K562 (cell line): ENCODE measurements around the gene CHST15. TPM values are rescaled to one million over a fixed set of nuclear protein-coding genes. Genes with fewer than 3 reads are reported as not detected.

ENCODE experiments used
- polyA plus RNA-seq, 8 experiments: library from polyadenylated mRNA; depleted of rRNA in 4 of 8; stranded (reverse) in 5 of 8; unstranded in 3 of 8; fragments of >200 nt; fragmentation: Nextera tagmentation in 2 of 8; fragmentation: Illumina TruSeq in 1 of 8; extraction: Ambion mirVana in 2 of 8; extraction: Trizol in 1 of 8; gene quantifications; 2 replicates each; pipeline versions ENCODE4 v1.2.1 to v1.2.3, GENCODE V29; 2011 to 2014; ENCODE audit warnings: inconsistent platforms in 1 of 8, missing spikeins in 1 of 8
- total RNA-seq, 7 experiments: library from RNA; depleted of rRNA in 6 of 7; stranded (reverse); fragments of >200 nt in 6 of 7; fragmentation: Illumina TruSeq in 2 of 7; extraction: Trizol in 2 of 7; gene quantifications; 2 replicates each; pipeline versions ENCODE4 v1.2.1 to v1.2.3, GENCODE V29; 2011 to 2021; ENCODE audit warnings: low replicate concordance in 1 of 7
- TF ChIP-seq, protein P1 (sequence below): fragments of 200-600 bp; sonication (generic); IDR thresholded peaks from one replicate; pipeline ENCODE4 v1.6.1; 2012; ENCODE audit warnings: mild to moderate bottlenecking, low read depth, low read length, inconsistent platforms

The CHST15 gene
- total and polyA plus RNA-seq, 9 of the 15 experiments (the other 6 are each of a cell fraction or from before 2014, with no cell fraction given) = 0.04 to 0.16 (median 0.08) TPM

DNA sequence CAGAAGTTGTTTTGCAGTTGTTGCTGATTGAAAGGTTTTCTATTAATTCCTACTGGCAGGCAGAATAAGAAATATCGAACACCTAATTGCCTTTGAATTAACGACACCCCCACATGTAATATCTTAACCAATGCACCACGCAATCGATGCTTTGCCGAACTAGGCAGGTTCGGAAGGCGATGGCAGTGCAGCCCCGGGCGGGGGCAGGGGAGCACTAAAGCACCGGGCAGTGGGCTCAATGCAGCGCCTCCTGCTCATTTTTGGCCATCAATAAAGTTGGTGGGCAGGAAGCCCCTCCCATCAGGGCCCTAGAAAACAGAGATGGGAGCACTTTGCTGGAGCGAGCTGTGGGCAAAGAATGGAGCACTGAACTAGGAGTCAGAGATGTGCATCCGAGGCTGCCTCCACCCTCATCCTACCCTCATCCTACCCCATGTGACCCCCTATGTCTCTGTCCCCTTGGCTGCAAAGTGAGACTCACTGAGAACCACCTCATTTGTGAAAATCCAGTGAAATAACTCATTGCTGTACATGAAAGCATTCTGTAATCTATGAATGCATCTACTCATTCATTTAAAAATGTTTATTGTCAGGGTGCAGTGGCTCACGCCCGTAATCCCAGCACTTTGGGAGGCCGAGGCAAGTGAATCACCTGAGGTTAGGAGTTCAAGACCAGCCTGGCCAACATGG, 19.6 kb upstream of the CHST15 start (continued):
- TF ChIP-seq, protein P1, sequence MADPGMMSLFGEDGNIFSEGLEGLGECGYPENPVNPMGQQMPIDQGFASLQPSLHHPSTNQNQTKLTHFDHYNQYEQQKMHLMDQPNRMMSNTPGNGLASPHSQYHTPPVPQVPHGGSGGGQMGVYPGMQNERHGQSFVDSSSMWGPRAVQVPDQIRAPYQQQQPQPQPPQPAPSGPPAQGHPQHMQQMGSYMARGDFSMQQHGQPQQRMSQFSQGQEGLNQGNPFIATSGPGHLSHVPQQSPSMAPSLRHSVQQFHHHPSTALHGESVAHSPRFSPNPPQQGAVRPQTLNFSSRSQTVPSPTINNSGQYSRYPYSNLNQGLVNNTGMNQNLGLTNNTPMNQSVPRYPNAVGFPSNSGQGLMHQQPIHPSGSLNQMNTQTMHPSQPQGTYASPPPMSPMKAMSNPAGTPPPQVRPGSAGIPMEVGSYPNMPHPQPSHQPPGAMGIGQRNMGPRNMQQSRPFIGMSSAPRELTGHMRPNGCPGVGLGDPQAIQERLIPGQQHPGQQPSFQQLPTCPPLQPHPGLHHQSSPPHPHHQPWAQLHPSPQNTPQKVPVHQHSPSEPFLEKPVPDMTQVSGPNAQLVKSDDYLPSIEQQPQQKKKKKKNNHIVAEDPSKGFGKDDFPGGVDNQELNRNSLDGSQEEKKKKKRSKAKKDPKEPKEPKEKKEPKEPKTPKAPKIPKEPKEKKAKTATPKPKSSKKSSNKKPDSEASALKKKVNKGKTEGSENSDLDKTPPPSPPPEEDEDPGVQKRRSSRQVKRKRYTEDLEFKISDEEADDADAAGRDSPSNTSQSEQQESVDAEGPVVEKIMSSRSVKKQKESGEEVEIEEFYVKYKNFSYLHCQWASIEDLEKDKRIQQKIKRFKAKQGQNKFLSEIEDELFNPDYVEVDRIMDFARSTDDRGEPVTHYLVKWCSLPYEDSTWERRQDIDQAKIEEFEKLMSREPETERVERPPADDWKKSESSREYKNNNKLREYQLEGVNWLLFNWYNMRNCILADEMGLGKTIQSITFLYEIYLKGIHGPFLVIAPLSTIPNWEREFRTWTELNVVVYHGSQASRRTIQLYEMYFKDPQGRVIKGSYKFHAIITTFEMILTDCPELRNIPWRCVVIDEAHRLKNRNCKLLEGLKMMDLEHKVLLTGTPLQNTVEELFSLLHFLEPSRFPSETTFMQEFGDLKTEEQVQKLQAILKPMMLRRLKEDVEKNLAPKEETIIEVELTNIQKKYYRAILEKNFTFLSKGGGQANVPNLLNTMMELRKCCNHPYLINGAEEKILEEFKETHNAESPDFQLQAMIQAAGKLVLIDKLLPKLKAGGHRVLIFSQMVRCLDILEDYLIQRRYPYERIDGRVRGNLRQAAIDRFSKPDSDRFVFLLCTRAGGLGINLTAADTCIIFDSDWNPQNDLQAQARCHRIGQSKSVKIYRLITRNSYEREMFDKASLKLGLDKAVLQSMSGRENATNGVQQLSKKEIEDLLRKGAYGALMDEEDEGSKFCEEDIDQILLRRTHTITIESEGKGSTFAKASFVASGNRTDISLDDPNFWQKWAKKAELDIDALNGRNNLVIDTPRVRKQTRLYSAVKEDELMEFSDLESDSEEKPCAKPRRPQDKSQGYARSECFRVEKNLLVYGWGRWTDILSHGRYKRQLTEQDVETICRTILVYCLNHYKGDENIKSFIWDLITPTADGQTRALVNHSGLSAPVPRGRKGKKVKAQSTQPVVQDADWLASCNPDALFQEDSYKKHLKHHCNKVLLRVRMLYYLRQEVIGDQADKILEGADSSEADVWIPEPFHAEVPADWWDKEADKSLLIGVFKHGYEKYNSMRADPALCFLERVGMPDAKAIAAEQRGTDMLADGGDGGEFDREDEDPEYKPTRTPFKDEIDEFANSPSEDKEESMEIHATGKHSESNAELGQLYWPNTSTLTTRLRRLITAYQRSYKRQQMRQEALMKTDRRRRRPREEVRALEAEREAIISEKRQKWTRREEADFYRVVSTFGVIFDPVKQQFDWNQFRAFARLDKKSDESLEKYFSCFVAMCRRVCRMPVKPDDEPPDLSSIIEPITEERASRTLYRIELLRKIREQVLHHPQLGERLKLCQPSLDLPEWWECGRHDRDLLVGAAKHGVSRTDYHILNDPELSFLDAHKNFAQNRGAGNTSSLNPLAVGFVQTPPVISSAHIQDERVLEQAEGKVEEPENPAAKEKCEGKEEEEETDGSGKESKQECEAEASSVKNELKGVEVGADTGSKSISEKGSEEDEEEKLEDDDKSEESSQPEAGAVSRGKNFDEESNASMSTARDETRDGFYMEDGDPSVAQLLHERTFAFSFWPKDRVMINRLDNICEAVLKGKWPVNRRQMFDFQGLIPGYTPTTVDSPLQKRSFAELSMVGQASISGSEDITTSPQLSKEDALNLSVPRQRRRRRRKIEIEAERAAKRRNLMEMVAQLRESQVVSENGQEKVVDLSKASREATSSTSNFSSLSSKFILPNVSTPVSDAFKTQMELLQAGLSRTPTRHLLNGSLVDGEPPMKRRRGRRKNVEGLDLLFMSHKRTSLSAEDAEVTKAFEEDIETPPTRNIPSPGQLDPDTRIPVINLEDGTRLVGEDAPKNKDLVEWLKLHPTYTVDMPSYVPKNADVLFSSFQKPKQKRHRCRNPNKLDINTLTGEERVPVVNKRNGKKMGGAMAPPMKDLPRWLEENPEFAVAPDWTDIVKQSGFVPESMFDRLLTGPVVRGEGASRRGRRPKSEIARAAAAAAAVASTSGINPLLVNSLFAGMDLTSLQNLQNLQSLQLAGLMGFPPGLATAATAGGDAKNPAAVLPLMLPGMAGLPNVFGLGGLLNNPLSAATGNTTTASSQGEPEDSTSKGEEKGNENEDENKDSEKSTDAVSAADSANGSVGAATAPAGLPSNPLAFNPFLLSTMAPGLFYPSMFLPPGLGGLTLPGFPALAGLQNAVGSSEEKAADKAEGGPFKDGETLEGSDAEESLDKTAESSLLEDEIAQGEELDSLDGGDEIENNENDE = no peak
